ENCODE data around the gene RBM26. TPM values are rescaled to one million over a fixed set of nuclear protein-coding genes. Genes with fewer than 3 reads are reported as not detected.

The RBM26 gene
- total and polyA plus RNA-seq, 2 experiments from 2014 or later, result 46.0 to 69.3 TPM

- H3K4me3 Mint-ChIP-seq, result no peak overlapping the region; the same call in 2 of the 3 replicates
- Histone ChIP-seq H3K9me2 (ENCODE audit: insufficient read depth) (no peaks in the 10 kb centered on the region), H3K4me1 (ENCODE audit: insufficient read depth) (peaks cover 42% of the 10 kb centered on the region), H3K27ac (ENCODE audit: low read depth) (no peak overlapping the region), H3K36me3 (ENCODE audit: insufficient read depth) (no peaks in the 10 kb centered on the region; the same call in 1 of the 2 replicates), H3K4me3 (peak overlapping the region; percentile 92), H2AFZ (no peak overlapping the region), H3K27me3 (ENCODE audit: insufficient read depth) (no peaks in the 10 kb centered on the region), H3K79me2 (replicated peaks; ENCODE audit: insufficient read depth) (peaks cover 90% of the 10 kb centered on the region), H3F3A (replicated peaks; ENCODE audit: low read depth) (no peaks in the 10 kb centered on the region), H4K20me1 (replicated peaks; ENCODE audit: insufficient read depth) (peaks cover 20% of the 10 kb centered on the region), H3K4me2 (peak overlapping the region; percentile 85)
- peaks cover 42% of the 10 kb centered on the region for H3K4me1 Mint-ChIP-seq
- H3K36me3 Mint-ChIP-seq (ENCODE audit: low read depth), result peaks cover 24% of the 10 kb centered on the region
- H3K27me3 Mint-ChIP-seq (ENCODE audit: insufficient read depth, low read depth, poor library complexity), result no peaks in the 10 kb centered on the region
- ATAC-seq (no peak), DNase-seq (ENCODE audit: low spot score) (no peak)
- TF ChIP-seq ZNF462 (CRISPR knock-in tag; IDR thresholded peaks at IDR 0.05) (no peak), NANOG (IDR thresholded peaks at IDR 0.05; ENCODE audit: borderline replicate concordance) (no peak), EZH2phosphoT487 (IDR thresholded peaks at IDR 0.05; ENCODE audit: unreplicated experiment) (no peak), ZNF114 (CRISPR knock-in tag; IDR thresholded peaks at IDR 0.05) (no peak), REST (IDR thresholded peaks at IDR 0.05; ENCODE audit: unreplicated experiment) (no peak), POLR2AphosphoS5 (IDR thresholded peaks at IDR 0.05; ENCODE audit: low read depth) (no peak), ETS1 (IDR thresholded peaks at IDR 0.05) (no peak), ZNF331 (CRISPR knock-in tag; IDR thresholded peaks at IDR 0.05; ENCODE audit: low read depth) (no peak), CTCF (conservative IDR thresholded peaks at IDR 0.05; ENCODE audit: low read depth in 2 of 2) (no peak), CREB1 (CRISPR knock-in tag; IDR thresholded peaks at IDR 0.05; ENCODE audit: low read depth) (no peak), JUNB (IDR thresholded peaks at IDR 0.05; ENCODE audit: unreplicated experiment) (no peak), STAT1 (IDR thresholded peaks at IDR 0.05; ENCODE audit: unreplicated experiment) (no peak), EZH2 (IDR thresholded peaks at IDR 0.05; ENCODE audit: low read depth, unreplicated experiment) (no peak)
- peak overlapping the region; percentile 84 for H3K27ac Mint-ChIP-seq
- no peaks in the 10 kb centered on the region for H3K9me3 Mint-ChIP-seq
Observed at GRCh38 chr13:79402679-79403078, 3.4 kb downstream of the RBM26 start.

Measured in GM23338 (cell line).